HepG2 (cell line): Measurements from ENCODE around the gene ZNF26. TPM values are rescaled to one million over a fixed set of nuclear protein-coding genes. Genes with fewer than 3 reads are reported as not detected.

Experiments
- ATAC-seq: fragments of 200-7000 bp; cut with Tn5 transposase; 3 replicates; pipeline ENCODE4 v1.9.1; 2020; ENCODE audit warnings: mild to moderate bottlenecking, moderate library complexity
- BruUV-seq: library from RNA; stranded (reverse); fragments of 400-500 nt; replicated peaks from 2 replicates; lab custom pipeline; 2021; lab: Mats Ljungman, UMichigan
- CTCF ChIA-PET: fragments of 300-600 bp; formaldehyde crosslinking; extraction: SDS; loops from one replicate; lab custom pipeline; 2021; ENCODE audit warnings: low total read pairs, inconsistent platforms, low intra/inter-chr PET ratio; lab: Yijun Ruan, JAX
- POLR2A ChIA-PET: fragments of 350-600 bp; sonication (Branson Sonifier 250); formaldehyde crosslinking; loops from one replicate; lab custom pipeline; 2020; ENCODE audit warnings: antibody characterized with exemption, inconsistent platforms; lab: Yijun Ruan, JAX
- DNase-seq: peaks from one replicate; pipeline ENCODE4 v3.0.0-alpha.2; 2015; ENCODE audit warnings: low spot score
- FAIRE-seq: peaks from 3 replicates; lab custom pipeline; 2011; peaks lifted over from hg19 to GRCh38; lab: Jason Lieb, UNC
- H2AFZ ChIP-seq: one replicate; pipeline ENCODE4 v1.6.1; 2011; ENCODE audit warnings: low read length, inconsistent platforms
- H3K27ac ChIP-seq: fragments of 300-600 bp; 3 replicates; pipeline ENCODE4 v1.8.0; 2011; ENCODE audit warnings: mixed run types, mild to moderate bottlenecking, mixed read lengths, low read length, inconsistent platforms; ENCODE audit not compliant: insufficient read depth; ENCODE audit errors: extremely low read length
- H3K27me3 ChIP-seq, 2 experiments: fragments of 200-600 bp in 1 of 2; 2 replicates in 1 of 2; 3 replicates in 1 of 2; pipeline versions ENCODE4 v1.6.0 to v1.8.0; 2011; ENCODE audit warnings: low read length in 2 of 2, mild to moderate bottlenecking in 2 of 2, moderate library complexity in 2 of 2, inconsistent platforms in 1 of 2; ENCODE audit not compliant: insufficient read depth in 2 of 2, control insufficient read depth in 1 of 2
- H3K36me3 ChIP-seq, 2 experiments: fragments of 200-600 bp in 1 of 2; replicated peaks in 1 of 2; 2 replicates in 1 of 2; 3 replicates in 1 of 2; pipeline versions ENCODE4 v1.5.1 to v1.8.0; 2011; ENCODE audit warnings: low read length in 2 of 2, inconsistent platforms in 1 of 2; ENCODE audit not compliant: insufficient read depth in 2 of 2, control insufficient read depth in 1 of 2
- H3K4me1 ChIP-seq: 2 replicates; pipeline ENCODE4 v1.5.1; 2012; ENCODE audit warnings: low read length, inconsistent platforms; ENCODE audit not compliant: insufficient read depth
- H3K4me2 ChIP-seq: 2 replicates; pipeline ENCODE4 v1.6.0; 2011; ENCODE audit warnings: low read depth, low read length, inconsistent platforms
- H3K4me3 ChIP-seq, 3 experiments: fragments of 200-600 bp in 1 of 3; sonication (generic), shearing (Covaris generic) in 1 of 3; replicated peaks in 1 of 3; 2 replicates each; pipeline ENCODE4 v1.5.1; 2011 to 2016; ENCODE audit warnings: low read length in 3 of 3, inconsistent platforms in 2 of 3, low read depth in 2 of 3, mild to moderate bottlenecking in 2 of 3, control low read depth in 1 of 3, mixed read lengths in 1 of 3; ENCODE audit not compliant: insufficient read depth in 1 of 3
- H3K79me2 ChIP-seq: one replicate; pipeline ENCODE4 v1.6.1; 2011; ENCODE audit warnings: low read length, inconsistent platforms; ENCODE audit not compliant: insufficient read depth
- H3K9ac ChIP-seq: 2 replicates; pipeline ENCODE4 v1.6.0; 2011; ENCODE audit warnings: mild to moderate bottlenecking, low read depth, low read length, inconsistent platforms; ENCODE audit not compliant: insufficient read depth
- H3K9me3 ChIP-seq: 2 replicates; pipeline ENCODE4 v1.5.1; 2012; ENCODE audit warnings: mild to moderate bottlenecking, low read length
- H4K20me1 ChIP-seq: 2 replicates; pipeline ENCODE4 v1.6.0; 2011; ENCODE audit warnings: inconsistent platforms, mild to moderate bottlenecking, low read length, moderate library complexity; ENCODE audit not compliant: insufficient read depth
- CEBPB ChIP-seq: IDR thresholded peaks from 2 replicates; pipeline ENCODE4 v1.6.1; 2011; ENCODE audit warnings: low read depth, low read length, improper control_type of control experiment, borderline replicate concordance
- MAFK ChIP-seq, 2 experiments: IDR thresholded peaks in 1 of 2; conservative IDR thresholded peaks in 1 of 2; 2 replicates each; pipeline ENCODE4 v1.6.1; 2011; ENCODE audit warnings: improper control_type of control experiment in 2 of 2, low read length in 2 of 2
- PAF1 ChIP-seq: IDR thresholded peaks from 2 replicates; pipeline ENCODE4 v1.6.1; 2016; ENCODE audit warnings: missing genetic modification reagents, missing compliant biosample characterization
- TCF7L2 ChIP-seq: IDR thresholded peaks from 2 replicates; pipeline ENCODE4 v1.6.1; 2011; ENCODE audit warnings: mild to moderate bottlenecking, low read depth, low read length, moderate library complexity
- ZFYVE20 ChIP-seq: sonication (generic); formaldehyde crosslinking; IDR thresholded peaks from 2 replicates; pipeline ENCODE4 v1.8.0; 2023; ENCODE audit warnings: low read depth, mild to moderate bottlenecking, moderate library complexity, missing genetic modification reagents, borderline replicate concordance
- ZNF605 ChIP-seq: sonication (generic); formaldehyde crosslinking; IDR thresholded peaks from 2 replicates; pipeline ENCODE4 v1.8.0; 2022; ENCODE audit warnings: mild to moderate bottlenecking, missing genetic modification reagents
- ZNF644 ChIP-seq: IDR thresholded peaks from 2 replicates; pipeline ENCODE4 v1.6.1; 2016; ENCODE audit warnings: low read depth
- WGBS: methylation state at CpG from one replicate; pipeline ENCODE4 v1.1.6; 2017; ENCODE audit warnings: low lambda C conversion rate; 5-methylcytosine and 5-hydroxymethylcytosine counted together
- in situ Hi-C: cut with HindIII; loops from 2 replicates; pipeline ENCODE4 v1.10.0; 2017; ENCODE audit warnings: low pct_unique_long_range_greater_than_20kb; ENCODE audit not compliant: extremely low pct_ligation_motif_present
- intact Hi-C: fragments of 100-400 bp; cut with micrococcal nuclease; formaldehyde crosslinking; loops from one replicate; pipeline ENCODE4 v1.10.0; 2022; ENCODE audit not compliant: unreplicated experiment
- polyA plus RNA-seq, 8 experiments: library from polyadenylated mRNA; depleted of rRNA in 3 of 8; stranded (reverse) in 7 of 8; unstranded in 1 of 8; fragments of >200 nt; fragmentation: Illumina TruSeq in 4 of 8; extraction: Trizol in 4 of 8; gene quantifications; 2 replicates each; pipeline versions ENCODE4 v1.2.1 to v1.2.3, GENCODE V29; 2011 to 2016; ENCODE audit warnings: low read depth in 4 of 8, missing spikeins in 1 of 8, mixed read lengths in 1 of 8; ENCODE audit not compliant: insufficient read depth in 1 of 8
- small RNA-seq, 3 experiments: library from RNA; depleted of rRNA; stranded (forward); fragments of <200 nt; gene quantifications; one replicate each; pipeline ENCODE3, GENCODE V24; 2012; ENCODE audit warnings: low read depth in 2 of 3, low replicate concordance in 1 of 3; ENCODE audit not compliant: insufficient read length in 3 of 3, insufficient read depth in 2 of 3
- total RNA-seq, 5 experiments: library from RNA; depleted of rRNA; stranded (reverse); fragments of >200 nt; fragmentation: Illumina TruSeq; extraction: Trizol; gene quantifications; 2 replicates each; pipeline ENCODE4 v1.2.3, GENCODE V29; 2016; ENCODE audit warnings: low read depth in 1 of 5
- TF ChIP-seq, protein P1 (sequence below): IDR thresholded peaks from 2 replicates; pipeline ENCODE4 v1.6.1; 2012; ENCODE audit warnings: inconsistent platforms

Gene ZNF26
- total and polyA plus RNA-seq, 2 of the 13 experiments (the other 11 are each of a cell fraction or from before 2014, with no cell fraction given), result 3.8 to 6.5 TPM

DNA sequence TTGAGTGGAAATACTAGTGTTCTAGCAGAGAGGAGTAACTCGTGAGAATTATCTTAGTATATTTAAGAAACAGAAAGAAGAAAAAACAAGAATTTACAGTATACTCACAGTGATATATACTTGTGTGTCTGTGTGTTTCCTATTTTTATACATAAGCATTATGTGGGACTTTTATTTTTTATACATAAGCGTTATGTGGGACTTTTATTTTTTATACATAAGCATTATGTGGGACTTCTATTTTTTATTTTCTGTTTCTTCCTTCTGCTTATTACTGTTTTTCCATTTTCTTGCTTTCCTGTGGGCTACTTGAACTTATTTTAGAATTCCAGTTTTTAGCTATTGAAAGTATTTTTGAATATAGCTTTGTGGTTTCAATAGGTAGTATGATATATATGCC is 87.7 kb downstream of the ZNF26 start:
- H3K27ac ChIP-seq, result no peak overlapping the region
- TF ChIP-seq MAFK (conservative IDR thresholded peaks at IDR 0.05 in 1 of 2, IDR thresholded peaks at IDR 0.05 in 1 of 2; ENCODE audit: low read length in 2 of 2) (no peak), ZNF644 (CRISPR knock-in tag) (no peak), PAF1 (CRISPR knock-in tag) (no peak), ZNF605 (CRISPR knock-in tag) (no peak), TCF7L2 (no peak), CEBPB (no peak), ZFYVE20 (CRISPR knock-in tag) (no peak)
- TF ChIP-seq, protein P1, sequence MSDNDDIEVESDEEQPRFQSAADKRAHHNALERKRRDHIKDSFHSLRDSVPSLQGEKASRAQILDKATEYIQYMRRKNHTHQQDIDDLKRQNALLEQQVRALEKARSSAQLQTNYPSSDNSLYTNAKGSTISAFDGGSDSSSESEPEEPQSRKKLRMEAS, result no peak
- H2AFZ ChIP-seq, result no peak overlapping the region
- no peaks in the 10 kb centered on the region for H3K79me2 ChIP-seq
- H3K27me3 ChIP-seq, result no peaks in the 10 kb centered on the region
- POLR2A ChIA-PET, result no interaction called here
- no peaks in the 10 kb centered on the region for H3K4me1 ChIP-seq
- H3K4me3 ChIP-seq, result no peak overlapping the region
- no peak overlapping the region for H3K4me2 ChIP-seq
- no peak for FAIRE-seq
- no TSS peak for BruUV-seq
- H4K20me1 ChIP-seq, result no peaks in the 10 kb centered on the region
- H3K36me3 ChIP-seq, result no peaks in the 10 kb centered on the region
- in situ Hi-C loops (no loop called here), intact Hi-C loops (no loop called here)
- peaks cover 84% of the 10 kb centered on the region for H3K9me3 ChIP-seq
- 12% methylated on average over 2 of the region's 2 CpGs for WGBS
- DNase-seq, result no peak
- ATAC-seq, result no peak
- H3K9ac ChIP-seq, result no peak overlapping the region
- CTCF ChIA-PET, result no interaction called here

Small RNA genes lying within 50 kb of the gene (small RNA-seq; reads per million reads assigned to genes)
- 0 reads per million in 3 experiments for gene RNU4ATAC12P

Other genes with a start within 250 kb of the ZNF26 start
- gene ANKLE2, start 224.5 kb upstream of the ZNF26 start, total RNA-seq (2016; rRNA removed; fragmentation: Illumina TruSeq; extraction: Trizol), result 16.2 and 35.3 TPM in 2 replicates
- gene ANKLE2, start 224.5 kb upstream of the ZNF26 start, polyA plus RNA-seq (2011; rRNA removed), result 37.1 and 51.2 TPM in 2 replicates
- gene GOLGA3, start 157.5 kb upstream of the ZNF26 start, total RNA-seq (2016; rRNA removed; fragmentation: Illumina TruSeq; extraction: Trizol), result 36.0 and 43.0 TPM in 2 replicates
- 22.0 and 22.7 TPM in 2 replicates for gene GOLGA3, start 157.5 kb upstream of the ZNF26 start, polyA plus RNA-seq (2011; rRNA removed)
- 21.0 and 21.4 TPM in 2 replicates for gene CHFR, start 98.8 kb upstream of the ZNF26 start, total RNA-seq (2016; rRNA removed; fragmentation: Illumina TruSeq; extraction: Trizol)
- 21.1 and 21.5 TPM in 2 replicates for gene CHFR, start 98.8 kb upstream of the ZNF26 start, polyA plus RNA-seq (2011; rRNA removed)
- 6.8 and 8.8 TPM in 2 replicates for gene ZNF605, start 30.1 kb upstream of the ZNF26 start, total RNA-seq (2016; rRNA removed; fragmentation: Illumina TruSeq; extraction: Trizol)
- 6.1 and 6.7 TPM in 2 replicates for gene ZNF605, start 30.1 kb upstream of the ZNF26 start, polyA plus RNA-seq (2011; rRNA removed)
- 21.2 and 21.8 TPM in 2 replicates for gene ZNF84, start 51.1 kb downstream of the ZNF26 start, total RNA-seq (2016; rRNA removed; fragmentation: Illumina TruSeq; extraction: Trizol)
- 15.5 and 18.2 TPM in 2 replicates for gene ZNF84, start 51.1 kb downstream of the ZNF26 start, polyA plus RNA-seq (2011; rRNA removed)
- gene ZNF140, start 94.6 kb downstream of the ZNF26 start, total RNA-seq (2016; rRNA removed; fragmentation: Illumina TruSeq; extraction: Trizol), result 13.5 and 20.7 TPM in 2 replicates
- gene ZNF140, start 94.6 kb downstream of the ZNF26 start, polyA plus RNA-seq (2011; rRNA removed), result 8.7 and 10.1 TPM in 2 replicates
- gene ZNF891, start 143.9 kb downstream of the ZNF26 start, total RNA-seq (2016; rRNA removed; fragmentation: Illumina TruSeq; extraction: Trizol), result 1.8 and 2.1 TPM in 2 replicates
- 1.3 and 1.4 TPM in 2 replicates for gene ZNF891, start 143.9 kb downstream of the ZNF26 start, polyA plus RNA-seq (2011; rRNA removed)
- gene ZNF10, start 144.3 kb downstream of the ZNF26 start, total RNA-seq (2016; rRNA removed; fragmentation: Illumina TruSeq; extraction: Trizol), result 6.5 and 8.9 TPM in 2 replicates
- gene ZNF10, start 144.3 kb downstream of the ZNF26 start, polyA plus RNA-seq (2011; rRNA removed), result 2.9 and 4.3 TPM in 2 replicates
- gene ZNF268, start 195.1 kb downstream of the ZNF26 start, total RNA-seq (2016; rRNA removed; fragmentation: Illumina TruSeq; extraction: Trizol), result 31.3 and 54.4 TPM in 2 replicates
- gene ZNF268, start 195.1 kb downstream of the ZNF26 start, polyA plus RNA-seq (2011; rRNA removed), result 7.6 and 9.0 TPM in 2 replicates
- gene ANHX, start 249.5 kb downstream of the ZNF26 start, total RNA-seq (2016; rRNA removed; fragmentation: Illumina TruSeq; extraction: Trizol), result not detected in 2 replicates
- gene ANHX, start 249.5 kb downstream of the ZNF26 start, polyA plus RNA-seq (2011; rRNA removed), result not detected in 2 replicates